H1 (cell line): Measurements from ENCODE around the gene CELA1. TPM values are rescaled to one million over a fixed set of nuclear protein-coding genes. Genes with fewer than 3 reads are reported as not detected.

Experiments used
- CTCF ChIA-PET: fragments of 300-600 bp; sonication (Branson Sonifier 250); formaldehyde crosslinking; loops from one replicate; lab custom pipeline; 2021; ENCODE audit not compliant: partially characterized antibody; lab: Charles Lee
- POLR2A ChIA-PET: fragments of 300-600 bp; sonication (Branson Sonifier 250); formaldehyde crosslinking; loops from one replicate; lab custom pipeline; 2021; ENCODE audit warnings: inconsistent platforms; ENCODE audit not compliant: partially characterized antibody; lab: Charles Lee
- DNase-seq, 2 experiments: peaks; one replicate each; pipeline versions ENCODE4 v3.0.0 to v3.0.0-alpha.2; 2010 to 2022; ENCODE audit warnings: low spot score in 2 of 2, low read depth in 1 of 2, mixed read lengths in 1 of 2
- FAIRE-seq: peaks from 2 replicates; lab custom pipeline; 2011; peaks lifted over from hg19 to GRCh38; lab: Jason Lieb, UNC
- H2AFZ ChIP-seq: 2 replicates; pipeline ENCODE4 v1.8.1; 2012; ENCODE audit warnings: low read length, inconsistent platforms
- H2AK5ac ChIP-seq: 2 replicates; pipeline ENCODE4 v1.6.1; 2013; ENCODE audit warnings: low read depth, low read length
- H2BK120ac ChIP-seq: replicated peaks from 2 replicates; pipeline ENCODE3; 2013; ENCODE audit warnings: low read depth, low read length, inconsistent platforms
- H2BK12ac ChIP-seq: 2 replicates; pipeline ENCODE4 v1.6.1; 2013; ENCODE audit warnings: low read depth, low read length
- H2BK15ac ChIP-seq: 2 replicates; pipeline ENCODE4 v1.6.1; 2013; ENCODE audit warnings: low read length
- H2BK20ac ChIP-seq: 2 replicates; pipeline ENCODE4 v1.6.1; 2013; ENCODE audit warnings: low read length
- H2BK5ac ChIP-seq: 2 replicates; pipeline ENCODE4 v1.6.1; 2013; ENCODE audit warnings: low read depth, low read length
- H3K14ac ChIP-seq: 2 replicates; pipeline ENCODE4 v1.6.1; 2013; ENCODE audit warnings: inconsistent platforms; ENCODE audit not compliant: insufficient read length
- H3K18ac ChIP-seq: 2 replicates; pipeline ENCODE4 v1.6.1; 2013; ENCODE audit warnings: low read length; ENCODE audit errors: extremely low read depth
- H3K23ac ChIP-seq: 2 replicates; pipeline ENCODE4 v1.6.1; 2013; ENCODE audit warnings: inconsistent platforms; ENCODE audit not compliant: insufficient read length
- H3K23me2 ChIP-seq: 2 replicates; pipeline ENCODE4 v1.6.1; 2013; ENCODE audit warnings: low read depth, low read length
- H3K27ac ChIP-seq: 2 replicates; pipeline ENCODE4 v1.6.1; 2011; ENCODE audit warnings: low read depth, low read length, inconsistent platforms
- H3K27me3 ChIP-seq, 4 experiments: replicated peaks in 1 of 4; 1 replicate in 1 of 4; 2 replicates in 3 of 4; pipeline versions ENCODE4 v1.6.1 to v1.8.1; 2011 to 2013; ENCODE audit warnings: low read length in 3 of 4, mild to moderate bottlenecking in 3 of 4, inconsistent platforms in 2 of 4, mixed read lengths in 2 of 4, moderate library complexity in 1 of 4; ENCODE audit not compliant: control insufficient read depth in 3 of 4, insufficient read depth in 3 of 4; ENCODE audit errors: extremely low read depth in 1 of 4
- H3K36me3 ChIP-seq, 4 experiments: 2 replicates each; pipeline versions ENCODE4 v1.6.1 to v1.8.1; 2011 to 2013; ENCODE audit warnings: mild to moderate bottlenecking in 4 of 4, low read length in 3 of 4, moderate library complexity in 2 of 4, control low read depth in 1 of 4, inconsistent platforms in 1 of 4; ENCODE audit not compliant: insufficient read depth in 4 of 4, control insufficient read depth in 2 of 4
- H3K4ac ChIP-seq: replicated peaks from 2 replicates; pipeline ENCODE3; 2013; ENCODE audit warnings: low read length, low read depth, mixed read lengths, inconsistent platforms; ENCODE audit not compliant: insufficient read length
- H3K4me1 ChIP-seq, 4 experiments: replicated peaks in 1 of 4; 1 replicate in 1 of 4; 2 replicates in 3 of 4; pipeline versions ENCODE4 v1.6.1 to v1.8.1; 2011 to 2013; ENCODE audit warnings: low read length in 3 of 4, inconsistent platforms in 2 of 4, mixed read lengths in 1 of 4; ENCODE audit not compliant: insufficient read depth in 4 of 4, control insufficient read depth in 3 of 4
- H3K4me2 ChIP-seq, 2 experiments: 2 replicates each; pipeline versions ENCODE4 v1.6.1 to v1.8.1; 2011 to 2013; ENCODE audit warnings: low read depth in 2 of 2, low read length in 2 of 2, control low read depth in 1 of 2, inconsistent platforms in 1 of 2, mild to moderate bottlenecking in 1 of 2; ENCODE audit not compliant: insufficient read depth in 1 of 2
- H3K4me3 ChIP-seq, 4 experiments: fragments of 200-600, 300-600 bp in 1 of 4; sonication (generic), shearing (Covaris generic), sonication (Bioruptor Twin) in 1 of 4; 2 replicates each; pipeline versions ENCODE4 v1.5.1 to v1.8.1; 2011 to 2016; ENCODE audit warnings: low read length in 4 of 4, low read depth in 3 of 4, control low read depth in 2 of 4, inconsistent platforms in 2 of 4, mild to moderate bottlenecking in 2 of 4, mixed read lengths in 1 of 4, moderate library complexity in 1 of 4; ENCODE audit not compliant: insufficient read depth in 2 of 4; ENCODE audit errors: extremely low read depth in 1 of 4
- H3K56ac ChIP-seq: replicated peaks from 2 replicates; pipeline ENCODE3; 2013; ENCODE audit warnings: low read depth, mild to moderate bottlenecking, mixed read lengths, low read length, inconsistent platforms; ENCODE audit not compliant: insufficient read length
- H3K79me1 ChIP-seq: 2 replicates; pipeline ENCODE4 v1.6.1; 2013; ENCODE audit warnings: low read depth, low read length, control low read depth
- H3K79me2 ChIP-seq, 2 experiments: 2 replicates each; pipeline versions ENCODE4 v1.6.1 to v1.8.1; 2012 to 2013; ENCODE audit warnings: low read length in 2 of 2, mild to moderate bottlenecking in 2 of 2, inconsistent platforms in 1 of 2; ENCODE audit not compliant: insufficient read depth in 2 of 2, control insufficient read depth in 1 of 2
- H3K9ac ChIP-seq, 4 experiments: replicated peaks in 1 of 4; 1 replicate in 1 of 4; 2 replicates in 3 of 4; pipeline versions ENCODE4 v1.6.1 to v1.8.1; 2011 to 2013; ENCODE audit warnings: low read depth in 3 of 4, low read length in 3 of 4, control low read depth in 2 of 4, mild to moderate bottlenecking in 2 of 4, moderate library complexity in 2 of 4, inconsistent platforms in 1 of 4; ENCODE audit errors: extremely low read depth in 1 of 4
- H3K9me3 ChIP-seq, 2 experiments: 2 replicates each; pipeline versions ENCODE4 v1.6.1 to v1.8.1; 2012 to 2013; ENCODE audit warnings: mild to moderate bottlenecking in 2 of 2, moderate library complexity in 2 of 2, control low read depth in 1 of 2, inconsistent platforms in 1 of 2, low read depth in 1 of 2, low read length in 1 of 2, mixed read lengths in 1 of 2; ENCODE audit not compliant: insufficient read depth in 2 of 2
- H4K20me1 ChIP-seq, 2 experiments: replicated peaks in 1 of 2; 2 replicates each; pipeline versions ENCODE3 to v1.8.1; 2011 to 2013; ENCODE audit warnings: inconsistent platforms in 2 of 2, low read length in 2 of 2, mild to moderate bottlenecking in 1 of 2; ENCODE audit not compliant: insufficient read depth in 2 of 2, control insufficient read depth in 1 of 2
- H4K5ac ChIP-seq: 2 replicates; pipeline ENCODE4 v1.6.1; 2013; ENCODE audit warnings: low read length, low read depth, mixed read lengths, inconsistent platforms; ENCODE audit not compliant: insufficient read length
- H4K8ac ChIP-seq: 2 replicates; pipeline ENCODE4 v1.8.0; 2013; ENCODE audit warnings: mild to moderate bottlenecking, moderate library complexity, low read length, inconsistent platforms; ENCODE audit not compliant: insufficient read depth; ENCODE audit errors: extremely low read depth
- H4K91ac ChIP-seq: replicated peaks from 2 replicates; pipeline ENCODE3; 2013; ENCODE audit warnings: low read length, mixed read lengths, inconsistent platforms; ENCODE audit not compliant: insufficient read length
- CBX5 ChIP-seq: fragments of 300-800, 300-1000 bp; sonication (generic); IDR thresholded peaks from 2 replicates; pipeline ENCODE4 v1.7.1; 2016; ENCODE audit warnings: antibody characterized with exemption, low read length, low read depth
- CEBPB ChIP-seq: IDR thresholded peaks from 2 replicates; pipeline ENCODE4 v1.6.1; 2012; ENCODE audit warnings: low read depth, low read length
- CHD1 ChIP-seq: IDR thresholded peaks from 2 replicates; pipeline ENCODE4 v1.6.1; 2012; ENCODE audit warnings: low read depth, low read length, improper control_type of control experiment
- EZH2 ChIP-seq: fragments of 200-600 bp; sonication (generic); IDR thresholded peaks from 2 replicates; pipeline ENCODE4 v1.7.1; 2012; ENCODE audit warnings: low read depth, mild to moderate bottlenecking, moderate library complexity, low read length, inconsistent platforms; ENCODE audit not compliant: severe bottlenecking
- KDM1A ChIP-seq: fragments of 200-600, 300-600 bp; sonication (generic); IDR thresholded peaks from 2 replicates; pipeline ENCODE4 v1.7.1; 2016; ENCODE audit warnings: mild to moderate bottlenecking, low read length, borderline replicate concordance
- NANOG ChIP-seq: IDR thresholded peaks from 2 replicates; pipeline ENCODE4 v1.6.1; 2011; ENCODE audit warnings: low read length, low read depth, mild to moderate bottlenecking, inconsistent platforms; ENCODE audit not compliant: insufficient read depth, poor library complexity, severe bottlenecking
- RFX5 ChIP-seq: IDR thresholded peaks from 2 replicates; pipeline ENCODE4 v1.6.1; 2011; ENCODE audit warnings: low read depth, low read length, improper control_type of control experiment, borderline replicate concordance
- SIX5 ChIP-seq: IDR thresholded peaks from 2 replicates; pipeline ENCODE4 v1.6.1; 2011; ENCODE audit warnings: mild to moderate bottlenecking, low read depth, low read length
- WGBS, 2 experiments: shearing (Covaris generic) in 1 of 2; methylation state at CpG; one replicate each; pipeline versions ENCODE4 v1.1.6 to v1.1.7; 2013 to 2015; ENCODE audit warnings: low lambda C conversion rate in 2 of 2, mixed read lengths in 2 of 2, inconsistent platforms in 1 of 2, low coverage in 1 of 2, missing lambda C conversion rate in 1 of 2; ENCODE audit not compliant: insufficient replicate concordance in 2 of 2, insufficient coverage in 1 of 2, insufficient read length in 1 of 2; ENCODE audit errors: extremely low coverage in 1 of 2, missing lambda C conversion rate in 1 of 2; 5-methylcytosine and 5-hydroxymethylcytosine counted together
- polyA plus RNA-seq, 7 experiments: library from polyadenylated mRNA; depleted of rRNA in 3 of 7; stranded (reverse) in 5 of 7; unstranded in 2 of 7; fragments of >200 nt in 5 of 7; fragments of 200-250 nt in 2 of 7; gene quantifications; 1 replicate in 5 of 7; 2 replicates in 1 of 7; 4 replicates in 1 of 7; pipeline versions ENCODE4 v1.2.1 to v1.2.3, GENCODE V29; 2011 to 2013; ENCODE audit warnings: missing spikeins in 2 of 7, mixed read lengths in 2 of 7
- total RNA-seq: library from RNA; stranded (reverse); fragmentation: NEBNext Ultra II Directional; extraction: Animal tissue kit (Norgen Biotek cat#: 25700); gene quantifications from 2 replicates; pipeline ENCODE4 v1.2.1, GENCODE V29; 2021
- TF ChIP-seq, protein P1 (sequence below): IDR thresholded peaks from 2 replicates; pipeline ENCODE4 v1.6.1; 2011; ENCODE audit warnings: low read length, improper control_type of control experiment

The CELA1 gene
- total and polyA plus RNA-seq, 2 of the 8 experiments (the other 6 are each of a cell fraction or from before 2014, with no cell fraction given): 0.09 TPM; not detected in 1

DNA sequence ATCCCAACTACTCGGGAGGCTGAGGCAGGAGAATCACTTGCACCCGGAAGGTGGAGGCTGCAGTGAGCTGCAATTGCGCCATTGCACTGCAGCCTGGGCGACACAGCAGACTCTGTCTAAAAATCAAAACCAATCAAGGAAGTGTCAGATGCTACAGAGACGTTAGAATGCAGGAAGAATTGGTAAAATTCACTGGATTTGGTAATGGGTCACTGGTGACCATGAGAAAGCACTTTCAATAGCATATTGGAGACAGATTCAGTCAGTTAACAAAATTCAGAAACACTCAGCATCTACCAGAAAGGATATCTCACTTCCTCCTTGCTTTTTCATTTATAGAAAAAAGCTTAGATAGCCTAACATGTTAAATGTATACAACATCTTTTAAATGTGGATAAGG lies 40.0 kb downstream of the CELA1 start:
- no peaks in the 10 kb centered on the region for H3K9me3 ChIP-seq
- POLR2A ChIA-PET: interaction anchor here (1.2 kb wide), 1 partner anchor 14 kb away, joined by 4 read pairs; no protein-coding TSS in a partner anchor
- peaks cover 2% of the 10 kb centered on the region; the same call in 1 of the 2 replicates for H3K23me2 ChIP-seq
- no peak overlapping the region for H3K9ac ChIP-seq
- no peaks in the 10 kb centered on the region for H3K36me3 ChIP-seq
- H2BK120ac ChIP-seq: no peak overlapping the region
- H3K79me2 ChIP-seq: no peaks in the 10 kb centered on the region
- H2BK20ac ChIP-seq: no peak overlapping the region
- H4K20me1 ChIP-seq: no peaks in the 10 kb centered on the region
- FAIRE-seq: no peak
- CTCF ChIA-PET: interaction anchor here (0.8 to 1.9 kb wide), 3 partner anchors 11 to 45 kb away, joined by 5 to 7 read pairs (median 7); no protein-coding TSS in a partner anchor
- no peaks in the 10 kb centered on the region for H3K79me1 ChIP-seq
- no peak for DNase-seq
- H3K14ac ChIP-seq: no peak overlapping the region
- no peak overlapping the region for H3K4me3 ChIP-seq
- no peak overlapping the region for H3K18ac ChIP-seq
- no peak overlapping the region for H2BK15ac ChIP-seq
- H3K23ac ChIP-seq: no peak overlapping the region
- H2BK12ac ChIP-seq: no peak overlapping the region
- H4K91ac ChIP-seq: no peak overlapping the region
- no peak overlapping the region for H4K5ac ChIP-seq
- no peak overlapping the region for H2AK5ac ChIP-seq
- no peak overlapping the region for H3K27ac ChIP-seq
- 83% methylated on average over 5 of the region's 5 CpGs; no CpG with 5 or more reads in 1 of the 2 experiments for WGBS, 2 experiments
- H3K4ac ChIP-seq: no peak overlapping the region
- no peak overlapping the region for H3K56ac ChIP-seq
- H2AFZ ChIP-seq: no peak overlapping the region
- no peak overlapping the region for H3K4me2 ChIP-seq
- TF ChIP-seq NANOG (no peak), KDM1A (no peak), CEBPB (no peak), RFX5 (no peak), EZH2 (no peak), CHD1 (no peak), CBX5 (no peak), SIX5 (no peak)
- TF ChIP-seq, protein P1, sequence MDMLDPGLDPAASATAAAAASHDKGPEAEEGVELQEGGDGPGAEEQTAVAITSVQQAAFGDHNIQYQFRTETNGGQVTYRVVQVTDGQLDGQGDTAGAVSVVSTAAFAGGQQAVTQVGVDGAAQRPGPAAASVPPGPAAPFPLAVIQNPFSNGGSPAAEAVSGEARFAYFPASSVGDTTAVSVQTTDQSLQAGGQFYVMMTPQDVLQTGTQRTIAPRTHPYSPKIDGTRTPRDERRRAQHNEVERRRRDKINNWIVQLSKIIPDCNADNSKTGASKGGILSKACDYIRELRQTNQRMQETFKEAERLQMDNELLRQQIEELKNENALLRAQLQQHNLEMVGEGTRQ: no peak
- H3K4me1 ChIP-seq: no peaks in the 10 kb centered on the region
- H4K8ac ChIP-seq: no peak overlapping the region
- no peak overlapping the region for H2BK5ac ChIP-seq
- no peaks in the 10 kb centered on the region for H3K27me3 ChIP-seq
